ENCODE measurements around the gene SYT5.

- 0 out of 2 replicates have a peak, but pooled peaks have one; percentile 30 for TF ChIP-seq CTCF (conservative IDR thresholded peaks at IDR 0.05)
- TF ChIP-seq EZH2 (IDR thresholded peaks at IDR 0.05; ENCODE audit: low read depth): no peak
Measured at GRCh38 chr19:55176076-55176475, 4.0 kb downstream of the SYT5 start.

All from PC-9 (cell line).